GM21529 (cell line): ENCODE measurements around the gene HTRA3.

Source experiments
- ATAC-seq: cut with Tn5 transposase; IDR thresholded peaks from one replicate; pipeline ENCODE4 v1.9.1; 2021; ENCODE audit not compliant: unreplicated experiment

The HTRA3 gene

DNA sequence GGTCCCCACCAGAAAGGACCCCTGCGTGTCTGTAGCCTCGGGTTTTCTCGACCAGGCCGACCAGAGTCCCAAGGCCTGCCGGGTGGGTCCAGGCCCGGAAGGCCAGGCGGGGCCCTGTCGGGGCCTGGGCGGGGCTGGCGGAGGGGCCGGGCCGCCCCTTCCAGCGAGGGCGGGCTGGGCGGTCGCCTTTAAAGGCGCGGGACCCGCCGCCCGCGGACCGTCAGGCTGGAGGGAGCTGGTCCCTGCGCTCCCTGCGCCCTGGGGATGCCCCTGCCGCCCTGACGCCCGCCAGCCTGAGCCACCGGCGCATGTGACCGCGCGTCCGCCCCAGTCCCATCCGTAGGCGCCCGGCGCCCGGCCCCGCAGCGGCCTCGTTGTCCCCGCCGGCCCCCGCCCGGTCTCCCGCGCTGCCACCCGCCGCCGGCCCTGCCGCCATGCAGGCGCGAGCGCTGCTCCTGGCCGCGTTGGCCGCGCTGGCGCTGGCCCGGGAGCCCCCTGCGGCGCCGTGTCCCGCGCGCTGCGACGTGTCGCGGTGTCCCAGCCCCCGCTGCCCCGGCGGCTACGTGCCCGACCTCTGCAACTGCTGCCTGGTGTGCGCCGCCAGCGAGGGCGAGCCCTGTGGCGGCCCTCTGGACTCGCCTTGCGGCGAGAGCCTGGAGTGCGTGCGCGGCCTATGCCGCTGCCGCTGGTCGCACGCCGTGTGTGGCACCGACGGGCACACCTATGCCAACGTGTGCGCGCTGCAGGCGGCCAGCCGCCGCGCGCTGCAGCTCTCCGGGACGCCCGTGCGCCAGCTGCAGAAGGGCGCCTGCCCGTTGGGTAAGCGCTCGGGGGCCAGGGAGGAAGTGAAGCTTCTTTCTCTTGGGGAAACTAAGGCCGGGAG is at the start of gene HTRA3:
HTRA3 (plus strand) TSS at position 220 of the 883 bp plus-strand sequence; CDS start at position 435, 215 bp downstream.
- ATAC-seq, result no peak

DNA sequence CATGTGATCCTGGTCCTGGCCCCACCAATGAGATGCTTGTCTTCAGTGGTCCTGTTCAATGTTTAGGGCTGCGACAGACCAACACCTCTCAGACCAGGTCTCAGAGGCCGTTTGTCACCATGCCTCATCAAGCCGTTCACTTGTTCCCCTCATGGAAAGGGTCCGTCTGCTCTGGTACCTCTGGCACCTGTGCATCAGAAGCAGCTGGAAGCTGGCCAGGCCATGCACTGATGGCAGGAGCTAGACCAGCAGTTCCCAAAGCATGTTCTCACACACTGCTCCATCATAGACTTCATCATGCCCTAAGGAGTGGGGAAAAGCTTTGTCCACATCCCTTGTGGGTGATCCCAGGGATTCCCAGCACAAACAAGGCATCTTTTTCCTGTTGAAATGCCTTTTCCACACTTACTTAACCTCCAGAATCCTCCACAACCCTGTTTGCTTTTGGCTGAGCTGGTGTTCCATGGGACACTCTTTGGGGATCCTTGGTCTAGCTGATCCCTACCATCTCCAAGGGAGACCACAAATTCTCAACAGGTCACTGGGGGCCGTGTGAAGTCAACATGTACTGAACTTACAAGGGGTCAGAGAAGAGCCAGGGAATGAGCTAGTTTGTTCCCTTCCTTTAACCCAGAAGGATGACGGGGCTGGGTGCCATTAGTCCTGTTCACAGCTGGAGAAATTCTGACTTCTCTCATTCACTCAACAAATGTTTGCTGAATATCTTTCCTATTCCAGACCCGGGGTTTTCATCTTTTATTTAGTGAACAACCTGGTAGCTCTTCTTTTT is 48.7 kb upstream of the HTRA3 start:
- ATAC-seq, result no peak

DNA sequence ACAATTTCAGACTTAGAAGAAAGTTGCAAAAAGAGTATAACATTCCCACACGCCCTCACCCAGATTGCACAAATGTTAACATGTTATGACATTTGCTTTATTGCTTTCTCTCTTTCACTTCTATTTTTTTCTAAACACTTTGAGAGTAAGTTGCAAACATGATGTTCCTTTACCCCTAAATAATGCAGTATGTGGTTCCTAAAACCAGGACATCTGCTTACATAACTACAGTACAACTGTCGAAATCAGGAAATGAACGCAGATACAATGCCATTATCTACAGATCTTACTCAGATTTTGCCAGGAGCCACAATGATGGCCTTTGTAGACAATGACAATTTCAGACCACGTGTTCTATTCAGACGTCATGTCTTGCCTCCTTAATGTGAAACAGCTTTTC is 48.1 kb upstream of the HTRA3 start:
- no peak for ATAC-seq

DNA sequence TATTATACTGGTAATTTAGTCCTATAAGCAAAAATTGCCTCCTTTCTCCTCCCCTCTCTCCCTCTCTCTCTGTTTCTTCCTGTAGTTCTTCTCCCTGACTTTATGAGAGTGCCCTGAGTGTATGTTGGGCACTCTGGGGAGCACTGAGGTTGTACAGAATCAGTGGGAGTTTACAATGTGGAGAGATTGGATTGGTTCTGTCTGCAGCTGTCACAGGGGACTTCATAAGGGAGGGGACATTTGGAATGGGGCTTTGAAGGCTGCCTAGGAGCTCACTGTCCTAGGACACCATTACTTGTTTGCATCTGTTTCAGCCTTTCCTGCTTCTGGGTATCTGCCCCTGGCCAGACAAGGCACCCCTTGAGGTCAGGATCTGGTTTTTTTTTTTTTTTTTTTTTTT is 47.6 kb upstream of the HTRA3 start:
- no peak for ATAC-seq

DNA sequence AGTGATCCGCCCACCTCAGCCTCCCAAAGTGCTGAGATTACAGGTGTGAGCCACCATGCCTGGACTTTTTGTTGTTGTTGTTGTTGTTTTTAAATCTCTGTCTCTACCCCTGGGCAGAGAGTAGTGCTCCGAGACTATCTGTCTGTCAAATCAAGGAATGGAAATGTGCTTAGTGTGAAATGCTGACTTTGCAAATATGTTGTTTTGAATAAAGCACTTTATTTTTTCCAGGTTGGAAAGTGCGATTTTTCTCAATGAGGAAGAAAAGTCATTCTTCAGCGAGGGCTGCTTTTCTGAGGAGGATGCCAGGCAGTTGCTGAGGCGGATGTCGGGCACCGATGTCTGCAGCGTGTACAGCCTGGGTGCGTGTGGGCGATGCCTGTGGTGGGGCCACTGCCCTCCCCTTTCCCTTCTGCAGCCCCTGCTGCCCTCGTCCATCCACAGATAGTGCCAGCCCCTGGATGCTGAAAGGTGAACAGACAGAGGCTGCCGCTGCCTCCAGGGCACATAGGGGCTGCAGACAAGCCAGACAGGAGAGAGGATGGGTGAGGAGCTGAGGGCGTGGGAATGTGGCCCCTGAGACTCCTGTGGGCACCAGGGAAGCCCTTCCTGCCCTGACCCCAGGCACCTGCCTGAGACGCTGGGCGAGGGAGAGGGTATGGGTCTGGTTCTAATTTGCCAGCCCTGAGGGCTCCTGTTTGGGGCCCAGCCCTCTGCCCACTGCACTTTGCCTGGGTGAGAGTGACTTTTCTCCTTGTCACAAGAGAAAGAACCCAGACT is 46.8 kb upstream of the HTRA3 start:
- no peak for ATAC-seq

DNA sequence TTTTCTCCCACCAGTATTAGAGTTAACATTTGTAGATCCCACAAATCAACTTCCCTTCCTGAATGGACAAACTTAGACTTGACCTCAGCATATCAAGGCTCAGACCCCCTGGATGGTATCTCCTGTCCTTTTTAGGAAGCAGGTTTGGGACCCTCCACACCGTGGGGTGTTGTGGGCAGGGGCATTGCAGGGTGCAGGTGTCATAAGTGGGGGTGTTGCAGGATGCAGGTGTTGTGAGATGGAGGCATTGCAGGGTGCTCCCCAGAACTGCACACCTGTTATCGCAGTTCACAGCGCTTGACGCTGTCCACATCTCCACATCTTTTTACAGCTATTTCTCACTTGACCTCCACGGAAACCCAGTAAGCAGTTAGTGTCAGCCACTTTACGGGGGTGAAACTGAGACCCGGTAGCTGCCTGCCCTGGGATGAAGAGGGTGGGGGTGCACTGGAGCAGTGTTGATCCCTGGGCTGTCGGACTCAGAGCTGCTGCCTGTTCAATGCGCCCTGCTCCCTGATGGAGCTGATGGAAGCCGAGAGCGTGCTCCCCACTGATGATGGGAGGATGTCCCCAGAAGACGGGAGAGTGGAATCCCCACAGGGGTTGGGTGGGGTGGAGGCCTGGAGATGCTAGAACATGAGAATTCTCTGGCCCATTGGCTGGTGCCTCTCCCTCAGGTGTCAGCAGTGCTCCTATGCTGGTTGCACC is 45.1 kb upstream of the HTRA3 start:
- no peak for ATAC-seq

DNA sequence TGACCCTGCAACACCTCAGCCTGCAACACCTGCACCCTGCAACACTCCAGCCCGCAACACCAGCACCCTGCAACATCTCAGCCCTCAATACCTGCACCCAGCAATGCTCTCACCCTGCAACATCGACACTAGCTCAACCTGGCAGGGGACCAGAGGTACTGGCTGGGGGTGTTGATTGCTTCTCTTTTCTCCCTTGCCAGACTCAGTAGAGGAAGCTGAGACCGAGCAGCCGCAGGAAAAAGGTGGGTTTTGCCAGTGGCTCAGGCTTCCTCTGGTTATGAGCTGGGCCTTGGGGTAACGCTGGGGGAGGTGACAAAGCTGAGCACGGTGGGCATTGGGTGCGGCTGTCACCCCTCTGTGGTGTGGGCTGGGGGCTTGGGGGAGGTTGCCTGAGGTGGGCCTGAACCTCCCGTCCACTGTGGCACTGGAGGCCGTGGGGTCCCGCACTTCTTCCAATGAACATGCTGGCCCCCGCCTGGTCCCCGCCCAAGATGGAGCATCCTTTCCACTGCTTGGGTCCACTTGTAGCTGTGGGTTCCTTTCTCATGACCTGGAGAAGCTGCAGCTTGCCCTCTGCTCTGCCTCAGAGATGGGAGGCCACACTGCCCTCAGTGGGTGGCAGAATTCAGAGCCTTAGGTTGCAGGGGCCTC is 44.5 kb upstream of the HTRA3 start:
- ATAC-seq, result no peak

DNA sequence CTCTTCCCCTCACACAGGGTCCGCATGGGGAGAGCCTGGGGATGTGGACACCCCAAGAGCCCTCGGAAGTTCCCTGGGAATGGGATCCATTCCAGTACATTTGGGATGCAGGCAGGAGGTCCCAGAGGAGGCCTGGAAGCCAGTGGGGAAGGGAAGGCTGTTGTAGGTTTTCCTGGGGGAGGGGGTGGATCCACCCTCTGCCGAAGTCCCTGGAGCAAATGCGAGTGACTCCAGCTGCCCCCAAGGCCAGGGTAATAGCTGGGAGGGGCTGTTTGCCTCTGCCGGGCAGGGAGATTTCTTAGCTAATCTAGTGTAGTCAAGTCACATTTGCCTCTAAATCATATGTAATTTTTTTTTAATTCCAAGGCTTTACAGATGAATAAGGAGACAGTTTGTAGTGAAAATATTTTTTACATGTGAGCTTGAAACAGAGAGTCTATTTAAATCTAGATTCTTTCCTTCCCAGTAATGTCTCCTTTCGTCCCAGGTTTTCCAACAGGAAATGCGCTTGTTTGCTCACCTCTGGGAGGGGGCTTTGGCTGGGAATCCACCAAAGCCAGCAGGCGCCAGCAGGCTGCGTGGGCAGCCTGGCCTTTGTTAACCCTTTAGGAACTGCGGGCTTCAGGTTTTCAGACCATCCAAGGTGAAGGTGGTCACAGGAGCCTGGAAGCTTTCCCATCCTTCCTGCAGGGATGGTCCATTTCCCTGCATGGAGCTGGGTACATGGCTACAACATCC is 43.7 kb upstream of the HTRA3 start:
- ATAC-seq, result no peak

DNA sequence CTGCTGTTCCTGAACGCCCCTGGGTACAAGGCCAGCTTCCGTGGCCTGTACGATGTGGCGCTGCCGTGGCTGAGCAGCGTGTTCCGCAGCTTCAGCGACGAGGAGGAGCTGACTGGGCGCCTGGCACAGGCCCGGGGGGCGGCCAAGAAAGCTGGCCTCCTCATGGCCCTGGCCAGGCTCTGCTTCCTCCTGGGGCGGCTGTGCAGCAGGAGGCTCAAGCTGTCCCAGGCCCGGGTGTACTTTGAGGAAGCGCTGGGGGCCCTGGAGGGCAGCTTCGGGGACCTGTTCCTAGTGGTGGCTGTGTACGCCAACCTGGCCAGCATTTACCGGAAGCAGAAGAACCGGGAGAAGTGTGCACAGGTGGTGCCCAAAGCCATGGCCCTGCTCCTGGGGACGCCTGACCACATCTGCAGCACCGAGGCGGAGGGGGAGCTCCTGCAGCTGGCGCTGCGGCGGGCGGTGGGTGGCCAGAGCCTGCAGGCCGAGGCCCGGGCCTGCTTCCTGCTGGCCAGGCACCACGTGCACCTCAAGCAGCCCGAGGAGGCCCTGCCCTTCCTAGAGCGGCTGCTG is 42.3 kb upstream of the HTRA3 start:
- ATAC-seq, result no peak

DNA sequence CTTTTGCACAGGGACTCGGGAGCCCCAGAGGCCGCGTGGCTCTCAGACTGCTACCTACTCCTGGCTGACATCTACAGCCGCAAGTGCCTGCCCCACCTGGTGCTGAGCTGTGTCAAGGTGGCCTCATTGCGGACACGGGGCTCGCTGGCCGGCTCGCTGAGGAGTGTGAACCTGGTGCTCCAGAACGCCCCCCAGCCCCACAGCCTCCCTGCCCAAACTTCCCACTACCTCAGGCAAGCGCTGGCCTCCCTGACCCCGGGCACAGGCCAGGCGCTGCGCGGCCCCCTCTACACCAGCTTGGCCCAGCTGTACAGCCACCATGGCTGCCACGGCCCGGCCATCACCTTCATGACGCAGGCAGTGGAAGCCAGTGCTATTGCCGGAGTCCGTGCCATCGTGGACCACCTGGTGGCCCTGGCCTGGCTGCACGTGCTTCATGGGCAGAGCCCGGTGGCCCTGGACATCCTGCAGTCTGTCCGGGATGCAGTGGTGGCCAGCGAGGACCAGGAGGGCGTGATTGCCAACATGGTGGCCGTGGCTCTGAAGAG is 41.7 kb upstream of the HTRA3 start:
- no peak for ATAC-seq

DNA sequence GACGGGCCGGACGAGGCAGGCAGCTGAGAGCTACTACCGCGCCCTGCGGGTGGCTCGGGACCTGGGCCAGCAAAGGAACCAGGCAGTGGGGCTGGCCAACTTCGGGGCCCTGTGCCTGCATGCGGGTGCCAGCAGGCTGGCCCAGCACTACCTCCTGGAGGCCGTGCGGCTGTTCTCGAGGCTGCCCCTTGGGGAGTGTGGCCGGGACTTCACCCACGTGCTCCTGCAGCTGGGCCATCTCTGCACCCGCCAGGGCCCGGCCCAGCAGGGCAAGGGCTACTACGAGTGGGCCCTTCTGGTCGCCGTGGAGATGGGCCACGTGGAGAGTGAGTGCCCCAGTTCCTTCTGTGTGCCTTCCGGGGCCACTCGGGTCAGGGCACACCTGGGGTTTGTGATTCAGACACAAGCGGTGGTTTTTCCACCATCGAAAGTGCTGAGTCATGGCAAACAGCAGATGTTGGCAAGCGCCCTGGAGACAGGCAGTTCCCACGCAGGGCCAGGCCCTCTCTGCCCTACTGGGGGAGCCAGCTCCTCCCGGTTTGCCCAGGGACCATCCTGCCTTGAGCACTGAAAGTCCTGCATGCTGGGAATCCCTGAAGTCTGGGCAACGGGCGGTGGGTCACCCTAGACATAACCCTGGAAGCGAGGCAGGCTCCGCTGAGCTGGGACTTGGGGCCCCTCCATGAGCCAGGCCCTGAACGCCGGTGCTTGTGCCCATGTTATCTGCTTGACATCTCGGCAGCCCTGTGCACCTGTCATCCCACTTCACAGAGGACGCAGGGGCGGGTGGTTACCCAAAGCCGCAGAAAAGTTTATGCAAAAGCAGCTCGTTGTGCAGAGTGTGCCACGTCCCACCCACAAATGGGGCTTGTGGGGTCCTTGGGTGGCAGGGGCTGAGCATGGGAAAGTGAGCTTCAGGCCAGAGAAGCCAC is 41.0 kb upstream of the HTRA3 start:
- peak; percentile 73 for ATAC-seq

DNA sequence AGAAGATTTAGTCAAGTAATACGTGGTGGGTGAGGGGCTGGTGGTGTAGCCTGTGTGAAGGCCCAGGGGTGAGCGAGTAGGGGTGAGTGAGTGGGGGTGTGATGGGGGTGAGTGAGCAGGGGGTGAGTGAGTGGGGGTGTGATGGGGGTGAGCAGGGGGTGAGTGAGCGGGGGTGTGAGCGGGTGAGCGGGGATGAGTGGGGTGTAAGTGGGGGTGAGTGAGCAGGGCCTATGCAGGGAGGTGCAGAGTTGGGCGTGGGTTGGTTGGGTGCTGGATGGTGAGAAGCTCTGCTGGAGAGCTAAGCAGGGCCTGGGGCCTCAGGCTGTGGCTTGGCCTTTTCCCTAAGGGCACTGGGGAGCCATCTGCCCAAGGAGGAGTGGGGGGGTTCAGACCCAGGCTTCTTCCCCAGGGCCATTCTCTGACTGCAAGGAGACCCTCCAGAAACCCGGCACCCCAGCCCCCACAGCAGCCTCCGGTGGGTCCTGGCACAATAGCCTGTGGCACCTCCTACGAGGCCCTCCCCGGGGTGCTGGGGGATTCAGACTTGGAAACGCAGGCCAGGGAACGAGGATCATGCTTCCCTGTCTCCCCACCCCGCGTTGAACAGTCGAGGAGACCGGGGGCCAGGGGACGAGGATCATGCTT is 40.1 kb upstream of the HTRA3 start:
- no peak for ATAC-seq

DNA sequence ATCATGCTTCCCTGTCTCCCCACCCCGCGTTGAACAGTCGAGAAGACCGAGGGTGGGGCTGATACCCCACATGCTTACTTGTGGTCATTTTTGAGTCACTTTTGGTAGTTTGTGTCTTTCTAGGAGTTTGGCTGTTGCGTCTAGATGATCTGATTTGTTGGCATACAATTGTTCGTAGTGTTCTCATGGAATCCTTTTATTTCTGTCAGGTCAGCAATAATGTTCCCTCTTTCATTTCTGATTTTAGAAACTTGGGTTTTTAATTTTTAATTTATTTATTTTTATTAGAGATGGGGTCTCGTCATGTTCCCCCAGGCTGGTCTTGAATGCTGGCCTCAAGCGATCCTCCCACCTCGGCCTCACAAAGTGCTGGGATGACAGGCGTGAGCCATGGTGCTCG is 39.5 kb upstream of the HTRA3 start:
- no peak for ATAC-seq

DNA sequence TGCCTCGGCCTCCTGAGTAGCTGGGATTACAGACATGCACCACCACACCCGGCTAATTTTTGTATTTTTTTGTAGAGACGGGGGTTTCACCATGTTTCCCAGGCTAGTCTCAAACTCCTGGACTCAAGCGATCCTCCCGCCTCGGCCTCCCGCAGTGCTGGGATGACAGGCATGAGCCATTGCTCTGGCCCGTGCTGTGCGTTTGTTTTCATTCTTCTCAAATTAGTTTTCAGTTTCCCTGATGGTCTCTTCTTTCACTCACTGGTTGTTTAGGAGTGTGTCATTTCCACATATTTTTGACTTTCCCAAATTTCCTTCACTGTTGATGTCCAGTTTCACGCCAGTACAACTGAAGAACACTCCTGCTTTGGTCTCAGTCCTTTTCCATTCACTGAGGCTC is 38.7 kb upstream of the HTRA3 start:
- no peak for ATAC-seq

DNA sequence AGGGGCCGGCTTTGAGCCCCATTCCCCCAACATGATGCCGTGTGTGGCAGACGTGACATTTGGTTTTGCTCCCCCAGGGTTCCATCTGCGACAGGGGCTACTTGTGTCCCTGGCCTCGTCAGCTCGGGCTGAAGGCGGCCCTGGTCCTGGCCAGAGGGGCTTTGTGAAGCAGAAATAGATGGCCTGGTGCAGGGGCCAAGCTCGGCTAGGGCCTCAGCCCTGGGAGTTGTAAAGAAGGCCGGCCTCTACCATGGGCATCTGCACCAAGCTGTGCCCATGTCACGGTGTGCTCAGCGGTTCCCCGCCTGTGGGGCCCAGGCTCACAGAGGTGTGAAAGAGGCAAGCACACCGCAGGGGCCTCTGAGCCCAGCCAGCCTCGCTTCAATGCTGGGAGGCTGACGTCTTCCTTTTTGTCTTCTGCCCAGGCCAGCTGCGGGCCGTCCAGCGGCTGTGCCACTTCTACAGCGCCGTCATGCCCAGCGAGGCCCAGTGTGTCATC is 38.0 kb upstream of the HTRA3 start:
- no peak for ATAC-seq

DNA sequence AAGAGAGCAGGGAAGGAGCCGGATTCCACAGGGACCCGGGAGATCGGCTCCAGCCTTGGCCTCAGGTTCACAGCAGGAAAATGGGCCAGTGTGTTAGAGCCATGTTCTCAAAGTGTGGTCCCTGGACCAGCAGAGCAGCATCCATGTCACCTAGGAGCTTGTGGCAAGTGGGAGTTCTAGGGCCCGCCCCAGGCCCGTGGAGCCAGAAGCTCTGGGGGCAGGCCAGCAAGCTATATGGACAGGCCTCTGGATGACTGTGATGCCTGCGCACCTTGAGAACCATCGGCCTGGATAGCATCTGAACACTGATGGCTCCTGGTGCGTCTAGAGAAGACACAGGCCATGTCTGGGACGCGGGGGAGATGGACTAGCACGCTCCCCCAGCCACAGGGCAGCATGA is 36.8 kb upstream of the HTRA3 start:
- no peak for ATAC-seq
